HCT116 (cell line): Measurements from ENCODE around the gene SCTR. TPM values are rescaled to one million over a fixed set of nuclear protein-coding genes. Genes with fewer than 3 reads are reported as not detected.

ENCODE experiments used
- ATAC-seq: fragments of 200-7000 bp; cut with Tn5 transposase; 2 replicates; pipeline ENCODE4 v1.9.1; 2020; ENCODE audit warnings: mild to moderate bottlenecking, moderate library complexity
- BruUV-seq: library from RNA; stranded (reverse); fragments of 400-500 nt; replicated peaks from 2 replicates; lab custom pipeline; 2021; lab: Mats Ljungman, UMichigan
- CTCF ChIA-PET: fragments of 300-600 bp; sonication (Branson Sonifier 250); formaldehyde crosslinking; loops from one replicate; lab custom pipeline; 2021; ENCODE audit warnings: antibody characterized with exemption; lab: Charles Lee
- POLR2A ChIA-PET: fragments of 300-600, 350-600 bp; sonication (Branson Sonifier 250); formaldehyde crosslinking; loops from one replicate; lab custom pipeline; 2021; ENCODE audit warnings: antibody characterized with exemption; lab: Charles Lee
- RAD21 ChIA-PET, 2 experiments: fragments of 300-600 bp; sonication (Branson Sonifier 250); formaldehyde crosslinking; loops; one replicate each; lab custom pipeline; 2023; ENCODE audit warnings: low total read pairs in 2 of 2; ENCODE audit not compliant: uncharacterized antibody in 2 of 2, unreplicated experiment in 2 of 2, low non-redundant PET in 1 of 2; lab: Charles Lee
- DNase-seq: peaks from one replicate; pipeline ENCODE4 v3.0.0-alpha.2; 2010; ENCODE audit warnings: low read depth, low spot score
- H2AFZ ChIP-seq: fragments of 200-600 bp; shearing (Covaris generic), sonication (generic); 2 replicates; pipeline ENCODE4 v1.6.1; 2017; ENCODE audit warnings: low read depth, mixed run types, mixed read lengths, antibody characterized with exemption, low read length; ENCODE audit not compliant: poor library complexity, severe bottlenecking
- H3K27ac ChIP-seq: 2 replicates; pipeline ENCODE4 v1.5.1; 2012; ENCODE audit warnings: low read depth, low read length
- H3K27me3 ChIP-seq: fragments of 200-600 bp; sonication (generic); 2 replicates; pipeline ENCODE4 v1.6.1; 2016; ENCODE audit warnings: mixed run types, low read length, mixed read lengths; ENCODE audit not compliant: insufficient read depth
- H3K36me3 ChIP-seq, 2 experiments: fragments of 200-500 bp in 1 of 2; fragments of 200-600 bp in 1 of 2; sonication (Bioruptor generic) in 1 of 2; sonication (generic) in 1 of 2; 2 replicates each; pipeline versions ENCODE4 v1.5.1 to v1.6.1; 2014 to 2016; ENCODE audit warnings: low read length in 2 of 2, inconsistent platforms in 1 of 2, mixed read lengths in 1 of 2, mixed run types in 1 of 2; ENCODE audit not compliant: insufficient read depth in 2 of 2, control insufficient read depth in 1 of 2
- H3K4me1 ChIP-seq, 2 experiments: fragments of 200-600 bp in 1 of 2; sonication (generic) in 1 of 2; 2 replicates each; pipeline versions ENCODE4 v1.5.1 to v1.6.1; 2012 to 2017; ENCODE audit warnings: low read length in 2 of 2, inconsistent platforms in 1 of 2, mild to moderate bottlenecking in 1 of 2, mixed read lengths in 1 of 2, mixed run types in 1 of 2, moderate library complexity in 1 of 2; ENCODE audit not compliant: insufficient read depth in 2 of 2, control insufficient read depth in 1 of 2
- H3K4me2 ChIP-seq: fragments of 200-600 bp; sonication (generic); 2 replicates; pipeline ENCODE4 v1.6.1; 2017; ENCODE audit warnings: mixed run types, low read length, mixed read lengths
- H3K4me3 ChIP-seq, 2 experiments: fragments of 200-600 bp in 1 of 2; sonication (generic) in 1 of 2; replicated peaks in 1 of 2; 2 replicates each; pipeline ENCODE4 v1.5.1; 2011 to 2016; ENCODE audit warnings: low read length in 2 of 2, control low read depth in 1 of 2, low read depth in 1 of 2, mild to moderate bottlenecking in 1 of 2, mixed read lengths in 1 of 2, mixed run types in 1 of 2
- H3K79me2 ChIP-seq: fragments of 200-600 bp; sonication (generic); 2 replicates; pipeline ENCODE4 v1.6.1; 2017; ENCODE audit warnings: mild to moderate bottlenecking, mixed run types, low read length, moderate library complexity, mixed read lengths; ENCODE audit not compliant: insufficient read depth
- H3K9ac ChIP-seq: fragments of 200-600 bp; sonication (generic); 2 replicates; pipeline ENCODE4 v1.6.1; 2016; ENCODE audit warnings: low read length, mixed read lengths
- H3K9me2 ChIP-seq: fragments of 200-600 bp; sonication (generic), shearing (Covaris generic); 2 replicates; pipeline ENCODE4 v1.6.1; 2017; ENCODE audit warnings: mixed run types, mild to moderate bottlenecking, moderate library complexity; ENCODE audit not compliant: insufficient read depth
- H3K9me3 ChIP-seq, 2 experiments: fragments of 200-500 bp in 1 of 2; fragments of 200-600 bp in 1 of 2; sonication (Bioruptor generic) in 1 of 2; sonication (generic) in 1 of 2; 2 replicates each; pipeline ENCODE4 v1.6.1; 2014 to 2017; ENCODE audit warnings: low read length in 2 of 2, mixed read lengths in 2 of 2, inconsistent platforms in 1 of 2, low read depth in 1 of 2, mild to moderate bottlenecking in 1 of 2, mixed run types in 1 of 2, moderate library complexity in 1 of 2; ENCODE audit not compliant: control insufficient read depth in 1 of 2, insufficient read depth in 1 of 2
- H4K20me1 ChIP-seq: fragments of 200-600 bp; sonication (generic), shearing (Covaris generic); 2 replicates; pipeline ENCODE4 v1.6.1; 2017; ENCODE audit warnings: mixed run types, mild to moderate bottlenecking, moderate library complexity; ENCODE audit not compliant: insufficient read depth
- ATF3 ChIP-seq: IDR thresholded peaks from 2 replicates; pipeline ENCODE4 v1.6.1; 2012
- EGR1 ChIP-seq: IDR thresholded peaks from 2 replicates; pipeline ENCODE4 v1.6.1; 2012; ENCODE audit warnings: low read depth
- ELF1 ChIP-seq: IDR thresholded peaks from 2 replicates; pipeline ENCODE4 v1.6.1; 2012; ENCODE audit warnings: low read depth, borderline replicate concordance
- EZH2phosphoT487 ChIP-seq: fragments of 200-600 bp; IDR thresholded peaks from 2 replicates; pipeline ENCODE4 v1.6.1; 2018; ENCODE audit warnings: antibody characterized with exemption, borderline replicate concordance
- FOSL1 ChIP-seq: IDR thresholded peaks from 2 replicates; pipeline ENCODE4 v1.6.1; 2012; ENCODE audit warnings: low read depth
- JUND ChIP-seq: IDR thresholded peaks from 2 replicates; pipeline ENCODE4 v1.6.1; 2012
- MAX ChIP-seq: IDR thresholded peaks from 2 replicates; pipeline ENCODE4 v1.6.1; 2012
- POLR2AphosphoS5 ChIP-seq: IDR thresholded peaks from 2 replicates; pipeline ENCODE4 v1.6.1; 2011; ENCODE audit warnings: mild to moderate bottlenecking, low read depth, low read length, moderate library complexity
- RAD21 ChIP-seq: IDR thresholded peaks from 2 replicates; pipeline ENCODE4 v1.6.1; 2012; ENCODE audit warnings: low read depth, mild to moderate bottlenecking
- SIN3A ChIP-seq: IDR thresholded peaks from 2 replicates; pipeline ENCODE4 v1.6.1; 2012; ENCODE audit warnings: low read depth
- SP1 ChIP-seq: IDR thresholded peaks from 2 replicates; pipeline ENCODE4 v1.6.1; 2012; ENCODE audit warnings: low read depth
- SRF ChIP-seq: IDR thresholded peaks from 2 replicates; pipeline ENCODE4 v1.6.1; 2012; ENCODE audit warnings: low read depth
- TCF7L2 ChIP-seq: IDR thresholded peaks from 2 replicates; pipeline ENCODE4 v1.7.0; 2011; ENCODE audit warnings: borderline replicate concordance, inconsistent platforms; ENCODE audit not compliant: insufficient read depth, insufficient read length; ENCODE audit errors: extremely low read depth
- YY1 ChIP-seq: IDR thresholded peaks from 2 replicates; pipeline ENCODE4 v1.6.1; 2011; ENCODE audit warnings: low read length, low read depth, moderate library complexity, mild to moderate bottlenecking; ENCODE audit not compliant: insufficient replicate concordance; ENCODE audit errors: extremely low read depth
- ZBTB33 ChIP-seq: IDR thresholded peaks from 2 replicates; pipeline ENCODE4 v1.6.1; 2011; ENCODE audit warnings: mild to moderate bottlenecking, low read length, moderate library complexity; ENCODE audit not compliant: insufficient replicate concordance; ENCODE audit errors: extremely low read depth
- ZFX ChIP-seq: fragments of 450-650 bp; IDR thresholded peaks from 2 replicates; pipeline ENCODE4 v1.6.1; 2017
- ZNF274 ChIP-seq: fragments of 200-500 bp; sonication (Bioruptor generic); IDR thresholded peaks from 2 replicates; pipeline ENCODE4 v1.6.1; 2014; ENCODE audit warnings: mild to moderate bottlenecking, low read depth, low read length, inconsistent platforms
- intact Hi-C: fragments of 100-400 bp; cut with micrococcal nuclease; formaldehyde crosslinking; loops from 2 replicates; pipeline ENCODE4 v1.10.0; 2022
- total RNA-seq: library from RNA; stranded (reverse); gene quantifications from one replicate; pipeline ENCODE4 v1.2.1, GENCODE V29; 2021; ENCODE audit not compliant: unreplicated experiment

Gene SCTR
- total RNA-seq, 1 experiment from 2014 or later = not detected

GRCh38 chr2:119511989-119512388 lies 12.3 kb downstream of the SCTR start:
- Histone ChIP-seq H4K20me1 (no peaks in the 10 kb centered on the region), H3K27ac (no peak overlapping the region), H3K36me3 (no peaks in the 10 kb centered on the region), H3K4me1 (no peaks in the 10 kb centered on the region), H3K79me2 (no peaks in the 10 kb centered on the region)
- RAD21 ChIA-PET = no interaction called here
- ATAC-seq = no peak
- POLR2A ChIA-PET = no interaction called here
- CTCF ChIA-PET = no interaction called here
- intact Hi-C loops = no loop called here
- TF ChIP-seq ZBTB33 (no peak), POLR2AphosphoS5 (no peak), ELF1 (no peak), ZFX (no peak), SIN3A (no peak), ATF3 (no peak), YY1 (no peak), TCF7L2 (no peak), JUND (no peak), RAD21 (no peak), EGR1 (no peak), FOSL1 (no peak), SP1 (no peak), MAX (no peak), ZNF274 (no peak), EZH2phosphoT487 (no peak), SRF (no peak)
- TF ChIP-seq, all 23 proteins: peak for 0
- Histone ChIP-seq H3K4me3 (no peak overlapping the region), H3K9ac (no peak overlapping the region), H2AFZ (no peak overlapping the region), H3K4me2 (no peak overlapping the region), H3K27me3 (no peaks in the 10 kb centered on the region), H3K9me2 (no peaks in the 10 kb centered on the region), H3K9me3 (no peaks in the 10 kb centered on the region)
- DNase-seq = no peak
- BruUV-seq = no TSS peak
